K562 (cell line): Measurements from ENCODE around the gene BNIP5. TPM values are rescaled to one million over a fixed set of nuclear protein-coding genes. Genes with fewer than 3 reads are reported as not detected.

Source experiments
- CBFA2T3 ChIP-seq: fragments of 450-650 bp; IDR thresholded peaks from 2 replicates; pipeline ENCODE4 v1.6.1; 2017
- CTBP1 ChIP-seq: fragments of 450-650 bp; IDR thresholded peaks from 2 replicates; pipeline ENCODE4 v1.6.1; 2016; ENCODE audit warnings: borderline replicate concordance
- DIDO1 ChIP-seq: fragments of 450-650 bp; IDR thresholded peaks from 2 replicates; pipeline ENCODE4 v1.6.1; 2016; ENCODE audit warnings: low read depth, missing biosample characterization, missing genetic modification characterization
- HMG20A ChIP-seq: fragments of 450-650 bp; formaldehyde crosslinking; conservative IDR thresholded peaks from 2 replicates; pipeline ENCODE4 v1.4.0; 2020; ENCODE audit warnings: mild to moderate bottlenecking, mixed read lengths
- HNRNPUL1 ChIP-seq: fragments of 200-400 bp; formaldehyde crosslinking; IDR thresholded peaks from 2 replicates; pipeline ENCODE4 v1.6.1; 2017; ENCODE audit warnings: low read length
- KAT8 ChIP-seq: fragments of 450-650 bp; IDR thresholded peaks from 2 replicates; pipeline ENCODE4 v1.6.1; 2016; ENCODE audit warnings: low read depth, mild to moderate bottlenecking
- MTA2 ChIP-seq: fragments of 450-650 bp; IDR thresholded peaks from 2 replicates; pipeline ENCODE4 v1.6.1; 2016; ENCODE audit warnings: low read depth
- MYNN ChIP-seq, 2 experiments: sonication (generic); formaldehyde crosslinking in 1 of 2; IDR thresholded peaks; 2 replicates each; pipeline versions ENCODE4 v1.5.0 to v1.6.1; 2016 to 2020; ENCODE audit warnings: antibody characterized with exemption in 1 of 2, missing genetic modification reagents in 1 of 2
- PHB ChIP-seq: fragments of 250-450 bp; sonication (Bioruptor Pico); IDR thresholded peaks from 2 replicates; pipeline ENCODE4 v1.5.0; 2021
- PHF21A ChIP-seq: fragments of 450-650 bp; IDR thresholded peaks from 2 replicates; pipeline ENCODE4 v1.6.1; 2017; ENCODE audit warnings: low read depth, borderline replicate concordance
- RBBP5 ChIP-seq: fragments of 200-600 bp; sonication (generic); IDR thresholded peaks from 2 replicates; pipeline ENCODE4 v1.6.1; 2012; ENCODE audit warnings: borderline replicate concordance, mild to moderate bottlenecking, low read length, control low read depth, inconsistent platforms; ENCODE audit not compliant: insufficient read depth, poor library complexity, severe bottlenecking
- RBFOX2 ChIP-seq: fragments of 200-400 bp; formaldehyde crosslinking; IDR thresholded peaks from 2 replicates; pipeline ENCODE4 v1.6.1; 2017; ENCODE audit warnings: low read depth, mild to moderate bottlenecking, low read length, moderate library complexity
- RFX5 ChIP-seq: IDR thresholded peaks from 2 replicates; pipeline ENCODE4 v1.6.1; 2011; ENCODE audit warnings: low read depth, mild to moderate bottlenecking, improper control_type of control experiment, low read length
- SOX6 ChIP-seq: fragments of 450-650 bp; IDR thresholded peaks from 2 replicates; pipeline ENCODE4 v1.6.1; 2014; ENCODE audit warnings: mild to moderate bottlenecking
- SREBF2 ChIP-seq: sonication (generic); formaldehyde crosslinking; IDR thresholded peaks from 2 replicates; pipeline ENCODE4 v1.4.0; 2020; ENCODE audit warnings: mild to moderate bottlenecking, missing genetic modification reagents
- SRF ChIP-seq, 2 experiments: fragments of 250-450, 450-650 bp in 1 of 2; sonication (Bioruptor Pico) in 1 of 2; sonication (generic) in 1 of 2; formaldehyde crosslinking; IDR thresholded peaks; 2 replicates each; pipeline versions ENCODE4 v1.5.0 to v1.5.1; 2020 to 2022; ENCODE audit warnings: mild to moderate bottlenecking in 1 of 2, missing genetic modification reagents in 1 of 2
- SRSF3 ChIP-seq: fragments of 200-400 bp; formaldehyde crosslinking; IDR thresholded peaks from 2 replicates; pipeline ENCODE4 v1.6.1; 2016; ENCODE audit warnings: mild to moderate bottlenecking, low read length, moderate library complexity; ENCODE audit not compliant: insufficient read depth
- TAL1 ChIP-seq: fragments of 450-650 bp; IDR thresholded peaks from 2 replicates; pipeline ENCODE4 v1.6.1; 2016; ENCODE audit warnings: mild to moderate bottlenecking
- THRAP3 ChIP-seq: fragments of 450-650 bp; IDR thresholded peaks from 2 replicates; pipeline ENCODE4 v1.6.1; 2016; ENCODE audit warnings: mild to moderate bottlenecking, inconsistent platforms, borderline replicate concordance
- XRCC3 ChIP-seq: fragments of 450-650 bp; IDR thresholded peaks from 2 replicates; pipeline ENCODE4 v1.6.1; 2017; ENCODE audit warnings: mild to moderate bottlenecking, moderate library complexity
- XRCC4 ChIP-seq: IDR thresholded peaks from one replicate; pipeline ENCODE4 v1.6.1; 2011; ENCODE audit not compliant: insufficient read depth, insufficient read length; ENCODE audit errors: extremely low read depth
- ZC3H8 ChIP-seq: fragments of 450-650 bp; IDR thresholded peaks from 2 replicates; pipeline ENCODE4 v1.6.1; 2017
- ZNF121 ChIP-seq: sonication (generic); formaldehyde crosslinking; conservative IDR thresholded peaks from 2 replicates; pipeline ENCODE4 v1.8.0; 2022; ENCODE audit warnings: missing genetic modification reagents
- ZNF212 ChIP-seq: fragments of 450-650 bp; formaldehyde crosslinking; IDR thresholded peaks from 2 replicates; pipeline ENCODE4 v1.4.0; 2020; ENCODE audit warnings: mild to moderate bottlenecking
- ZNF217 ChIP-seq: sonication (generic); formaldehyde crosslinking; IDR thresholded peaks from 2 replicates; pipeline ENCODE4 v1.8.0; 2022; ENCODE audit warnings: mild to moderate bottlenecking, missing genetic modification reagents
- ZNF232 ChIP-seq: sonication (generic); formaldehyde crosslinking; IDR thresholded peaks from 2 replicates; pipeline ENCODE4 v1.8.0; 2022; ENCODE audit warnings: mild to moderate bottlenecking, missing genetic modification reagents
- ZNF316 ChIP-seq: fragments of 450-650 bp; IDR thresholded peaks from 2 replicates; pipeline ENCODE4 v1.6.1; 2016
- ZNF354B ChIP-seq: fragments of 250-450 bp; sonication (Bioruptor Pico); IDR thresholded peaks from 2 replicates; pipeline ENCODE4 v1.4.0; 2020
- ZNF431 ChIP-seq: sonication (generic); formaldehyde crosslinking; IDR thresholded peaks from 2 replicates; pipeline ENCODE4 v1.8.0; 2022; ENCODE audit warnings: mild to moderate bottlenecking, missing genetic modification reagents
- ZNF445 ChIP-seq: fragments of 250-450 bp; sonication (Bioruptor Pico); IDR thresholded peaks from 2 replicates; pipeline ENCODE4 v1.4.0; 2020; ENCODE audit warnings: low read depth, mild to moderate bottlenecking, moderate library complexity
- ZNF717 ChIP-seq: fragments of 250-450 bp; sonication (Bioruptor Pico); IDR thresholded peaks from 2 replicates; pipeline ENCODE4 v1.5.0; 2021
- ZNF740 ChIP-seq, 3 experiments: fragments of 200-800 bp in 1 of 3; sonication (Bioruptor generic) in 1 of 3; sonication (generic) in 1 of 3; formaldehyde crosslinking in 1 of 3; IDR thresholded peaks; 2 replicates each; pipeline versions ENCODE4 v1.6.1 to v1.8.0; 2016 to 2022; ENCODE audit warnings: mild to moderate bottlenecking in 2 of 3, missing compliant biosample characterization in 2 of 3, missing genetic modification characterization in 2 of 3, missing genetic modification reagents in 1 of 3
- polyA plus RNA-seq, 8 experiments: library from polyadenylated mRNA; depleted of rRNA in 4 of 8; stranded (reverse) in 5 of 8; unstranded in 3 of 8; fragments of >200 nt; fragmentation: Nextera tagmentation in 2 of 8; fragmentation: Illumina TruSeq in 1 of 8; extraction: Ambion mirVana in 2 of 8; extraction: Trizol in 1 of 8; gene quantifications; 2 replicates each; pipeline versions ENCODE4 v1.2.1 to v1.2.3, GENCODE V29; 2011 to 2014; ENCODE audit warnings: inconsistent platforms in 1 of 8, missing spikeins in 1 of 8
- total RNA-seq, 7 experiments: library from RNA; depleted of rRNA in 6 of 7; stranded (reverse); fragments of >200 nt in 6 of 7; fragmentation: Illumina TruSeq in 2 of 7; extraction: Trizol in 2 of 7; gene quantifications; 2 replicates each; pipeline versions ENCODE4 v1.2.1 to v1.2.3, GENCODE V29; 2011 to 2021; ENCODE audit warnings: low replicate concordance in 1 of 7

BNIP5 gene
- total and polyA plus RNA-seq, 9 of the 15 experiments (the other 6 are each of a cell fraction or from before 2014, with no cell fraction given), result not detected

GRCh38 chr6:36290668-36291620, 45.7 kb downstream of the BNIP5 start (continued):
- TF ChIP-seq CBFA2T3 (no peak), ZNF431 (CRISPR knock-in tag) (no peak), ZNF717 (CRISPR knock-in tag) (no peak), TAL1 (no peak), SRF (CRISPR knock-in tag; IDR thresholded peaks at IDR 0.05) (0 out of 4 replicates have a peak, but pooled peaks of 1 of the 2 experiments have one; percentile 40), ZNF121 (CRISPR knock-in tag) (no peak), RBFOX2 (peak; percentile 40; the same call in 1 of the 2 replicates), ZNF212 (CRISPR knock-in tag) (no peak), SREBF2 (CRISPR knock-in tag) (no peak), SOX6 (peak; percentile 55; the same call in 1 of the 2 replicates), XRCC4 (no peak), ZNF445 (no peak), PHB (CRISPR knock-in tag) (no peak), MTA2 (no peak), ZC3H8 (no peak), SRSF3 (no peak), MYNN (IDR thresholded peaks at IDR 0.05) (no peak), MYNN (CRISPR knock-in tag; IDR thresholded peaks at IDR 0.05) (no peak), ZNF217 (CRISPR knock-in tag) (no peak), ZNF232 (CRISPR knock-in tag) (no peak), RFX5 (no peak), THRAP3 (no peak), CTBP1 (peak; percentile 79), ZNF740 (CRISPR knock-in tag; IDR thresholded peaks at IDR 0.05) (no peak), ZNF740 (tag; IDR thresholded peaks at IDR 0.05) (no peak), RBBP5 (no peak), ZNF316 (peak; percentile 54; the same call in 1 of the 2 replicates), HNRNPUL1 (no peak), DIDO1 (tag) (peak; percentile 15; the same call in 1 of the 2 replicates), PHF21A (no peak), ZNF354B (no peak), KAT8 (no peak), XRCC3 (no peak), HMG20A (CRISPR knock-in tag) (no peak)
